HCT116 (cell line): ENCODE data around the gene NNT. TPM values are rescaled to one million over a fixed set of nuclear protein-coding genes. Genes with fewer than 3 reads are reported as not detected.

ENCODE experiments used
- ATAC-seq: fragments of 200-7000 bp; cut with Tn5 transposase; 2 replicates; pipeline ENCODE4 v1.9.1; 2020; ENCODE audit warnings: mild to moderate bottlenecking, moderate library complexity
- BruUV-seq: library from RNA; stranded (reverse); fragments of 400-500 nt; replicated peaks from 2 replicates; lab custom pipeline; 2021; lab: Mats Ljungman, UMichigan
- CTCF ChIA-PET: fragments of 300-600 bp; sonication (Branson Sonifier 250); formaldehyde crosslinking; loops from one replicate; lab custom pipeline; 2021; ENCODE audit warnings: antibody characterized with exemption; lab: Charles Lee
- POLR2A ChIA-PET: fragments of 300-600, 350-600 bp; sonication (Branson Sonifier 250); formaldehyde crosslinking; loops from one replicate; lab custom pipeline; 2021; ENCODE audit warnings: antibody characterized with exemption; lab: Charles Lee
- RAD21 ChIA-PET, 2 experiments: fragments of 300-600 bp; sonication (Branson Sonifier 250); formaldehyde crosslinking; loops; one replicate each; lab custom pipeline; 2023; ENCODE audit warnings: low total read pairs in 2 of 2; ENCODE audit not compliant: uncharacterized antibody in 2 of 2, unreplicated experiment in 2 of 2, low non-redundant PET in 1 of 2; lab: Charles Lee
- DNase-seq: peaks from one replicate; pipeline ENCODE4 v3.0.0-alpha.2; 2010; ENCODE audit warnings: low read depth, low spot score
- H2AFZ ChIP-seq: fragments of 200-600 bp; shearing (Covaris generic), sonication (generic); 2 replicates; pipeline ENCODE4 v1.6.1; 2017; ENCODE audit warnings: low read depth, mixed run types, mixed read lengths, antibody characterized with exemption, low read length; ENCODE audit not compliant: poor library complexity, severe bottlenecking
- H3K27ac ChIP-seq: 2 replicates; pipeline ENCODE4 v1.5.1; 2012; ENCODE audit warnings: low read depth, low read length
- H3K27me3 ChIP-seq: fragments of 200-600 bp; sonication (generic); 2 replicates; pipeline ENCODE4 v1.6.1; 2016; ENCODE audit warnings: mixed run types, low read length, mixed read lengths; ENCODE audit not compliant: insufficient read depth
- H3K36me3 ChIP-seq, 2 experiments: fragments of 200-500 bp in 1 of 2; fragments of 200-600 bp in 1 of 2; sonication (Bioruptor generic) in 1 of 2; sonication (generic) in 1 of 2; 2 replicates each; pipeline versions ENCODE4 v1.5.1 to v1.6.1; 2014 to 2016; ENCODE audit warnings: low read length in 2 of 2, inconsistent platforms in 1 of 2, mixed read lengths in 1 of 2, mixed run types in 1 of 2; ENCODE audit not compliant: insufficient read depth in 2 of 2, control insufficient read depth in 1 of 2
- H3K4me1 ChIP-seq, 2 experiments: fragments of 200-600 bp in 1 of 2; sonication (generic) in 1 of 2; 2 replicates each; pipeline versions ENCODE4 v1.5.1 to v1.6.1; 2012 to 2017; ENCODE audit warnings: low read length in 2 of 2, inconsistent platforms in 1 of 2, mild to moderate bottlenecking in 1 of 2, mixed read lengths in 1 of 2, mixed run types in 1 of 2, moderate library complexity in 1 of 2; ENCODE audit not compliant: insufficient read depth in 2 of 2, control insufficient read depth in 1 of 2
- H3K4me2 ChIP-seq: fragments of 200-600 bp; sonication (generic); 2 replicates; pipeline ENCODE4 v1.6.1; 2017; ENCODE audit warnings: mixed run types, low read length, mixed read lengths
- H3K4me3 ChIP-seq, 2 experiments: fragments of 200-600 bp in 1 of 2; sonication (generic) in 1 of 2; replicated peaks in 1 of 2; 2 replicates each; pipeline ENCODE4 v1.5.1; 2011 to 2016; ENCODE audit warnings: low read length in 2 of 2, control low read depth in 1 of 2, low read depth in 1 of 2, mild to moderate bottlenecking in 1 of 2, mixed read lengths in 1 of 2, mixed run types in 1 of 2
- H3K79me2 ChIP-seq: fragments of 200-600 bp; sonication (generic); 2 replicates; pipeline ENCODE4 v1.6.1; 2017; ENCODE audit warnings: mild to moderate bottlenecking, mixed run types, low read length, moderate library complexity, mixed read lengths; ENCODE audit not compliant: insufficient read depth
- H3K9ac ChIP-seq: fragments of 200-600 bp; sonication (generic); 2 replicates; pipeline ENCODE4 v1.6.1; 2016; ENCODE audit warnings: low read length, mixed read lengths
- H3K9me2 ChIP-seq: fragments of 200-600 bp; sonication (generic), shearing (Covaris generic); 2 replicates; pipeline ENCODE4 v1.6.1; 2017; ENCODE audit warnings: mixed run types, mild to moderate bottlenecking, moderate library complexity; ENCODE audit not compliant: insufficient read depth
- H3K9me3 ChIP-seq, 2 experiments: fragments of 200-500 bp in 1 of 2; fragments of 200-600 bp in 1 of 2; sonication (Bioruptor generic) in 1 of 2; sonication (generic) in 1 of 2; 2 replicates each; pipeline ENCODE4 v1.6.1; 2014 to 2017; ENCODE audit warnings: low read length in 2 of 2, mixed read lengths in 2 of 2, inconsistent platforms in 1 of 2, low read depth in 1 of 2, mild to moderate bottlenecking in 1 of 2, mixed run types in 1 of 2, moderate library complexity in 1 of 2; ENCODE audit not compliant: control insufficient read depth in 1 of 2, insufficient read depth in 1 of 2
- H4K20me1 ChIP-seq: fragments of 200-600 bp; sonication (generic), shearing (Covaris generic); 2 replicates; pipeline ENCODE4 v1.6.1; 2017; ENCODE audit warnings: mixed run types, mild to moderate bottlenecking, moderate library complexity; ENCODE audit not compliant: insufficient read depth
- CBX3 ChIP-seq: IDR thresholded peaks from 2 replicates; pipeline ENCODE4 v1.6.1; 2012; ENCODE audit warnings: low read depth
- CEBPB ChIP-seq: IDR thresholded peaks from 2 replicates; pipeline ENCODE4 v1.6.1; 2012; ENCODE audit warnings: low read depth
- EGR1 ChIP-seq: IDR thresholded peaks from 2 replicates; pipeline ENCODE4 v1.6.1; 2012; ENCODE audit warnings: low read depth
- EZH2 ChIP-seq: fragments of 200-600 bp; sonication (generic); IDR thresholded peaks from 2 replicates; pipeline ENCODE4 v1.6.1; 2017; ENCODE audit warnings: antibody characterized with exemption, mixed run types
- SIN3A ChIP-seq: IDR thresholded peaks from 2 replicates; pipeline ENCODE4 v1.6.1; 2012; ENCODE audit warnings: low read depth
- SP1 ChIP-seq: IDR thresholded peaks from 2 replicates; pipeline ENCODE4 v1.6.1; 2012; ENCODE audit warnings: low read depth
- TCF7L2 ChIP-seq: IDR thresholded peaks from 2 replicates; pipeline ENCODE4 v1.7.0; 2011; ENCODE audit warnings: borderline replicate concordance, inconsistent platforms; ENCODE audit not compliant: insufficient read depth, insufficient read length; ENCODE audit errors: extremely low read depth
- YY1 ChIP-seq: IDR thresholded peaks from 2 replicates; pipeline ENCODE4 v1.6.1; 2011; ENCODE audit warnings: low read length, low read depth, moderate library complexity, mild to moderate bottlenecking; ENCODE audit not compliant: insufficient replicate concordance; ENCODE audit errors: extremely low read depth
- ZNF274 ChIP-seq: fragments of 200-500 bp; sonication (Bioruptor generic); IDR thresholded peaks from 2 replicates; pipeline ENCODE4 v1.6.1; 2014; ENCODE audit warnings: mild to moderate bottlenecking, low read depth, low read length, inconsistent platforms
- intact Hi-C: fragments of 100-400 bp; cut with micrococcal nuclease; formaldehyde crosslinking; loops from 2 replicates; pipeline ENCODE4 v1.10.0; 2022
- total RNA-seq: library from RNA; stranded (reverse); gene quantifications from one replicate; pipeline ENCODE4 v1.2.1, GENCODE V29; 2021; ENCODE audit not compliant: unreplicated experiment
- TF ChIP-seq, protein P1 (sequence below): IDR thresholded peaks from 2 replicates; pipeline ENCODE4 v1.6.1; 2012; ENCODE audit warnings: low read depth
- TF ChIP-seq, protein P2 (sequence below), 3 experiments: fragments of 200-600 bp in 1 of 3; sonication (generic) in 1 of 3; IDR thresholded peaks in 2 of 3; conservative IDR thresholded peaks in 1 of 3; 2 replicates each; pipeline ENCODE4 v1.5.1; 2012 to 2017; ENCODE audit warnings: low read depth in 2 of 3, low read length in 2 of 3, antibody characterized with exemption in 1 of 3, borderline replicate concordance in 1 of 3, control low read depth in 1 of 3, mild to moderate bottlenecking in 1 of 3, mixed read lengths in 1 of 3, mixed run types in 1 of 3, moderate library complexity in 1 of 3; ENCODE audit not compliant: insufficient read depth in 1 of 3
- TF ChIP-seq, protein P3 (sequence below): IDR thresholded peaks from 2 replicates; pipeline ENCODE4 v1.6.1; 2012
- TF ChIP-seq, protein P4 (sequence below): IDR thresholded peaks from 2 replicates; pipeline ENCODE4 v1.6.1; 2011; ENCODE audit warnings: mild to moderate bottlenecking, low read length, moderate library complexity; ENCODE audit not compliant: insufficient replicate concordance; ENCODE audit errors: extremely low read depth

The NNT gene
- total RNA-seq, 1 experiment from 2014 or later, result 0.32 TPM

DNA sequence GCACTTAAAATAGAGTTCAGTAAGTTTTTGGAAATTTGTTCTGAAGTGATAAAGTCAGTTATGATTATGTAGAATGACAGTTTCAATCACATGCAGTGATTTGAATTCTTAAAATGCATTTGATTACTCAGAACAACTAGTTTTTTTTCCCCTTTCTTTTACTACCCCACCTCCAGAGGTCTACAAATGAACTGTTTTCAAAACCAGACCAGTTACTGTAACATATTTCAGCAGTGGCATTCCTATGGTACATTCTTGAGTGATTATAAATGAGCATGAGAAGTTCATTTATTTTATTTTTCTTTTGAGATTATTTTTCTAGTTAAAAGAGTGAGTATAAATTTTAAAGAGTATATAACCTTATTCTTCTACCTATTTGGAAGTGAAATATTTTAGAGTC, 71.6 kb downstream of the NNT start:
- Histone ChIP-seq H3K27me3 (no peaks in the 10 kb centered on the region), H3K27ac (no peak overlapping the region), H3K79me2 (no peaks in the 10 kb centered on the region), H3K36me3 (no peaks in the 10 kb centered on the region), H2AFZ (no peak overlapping the region), H4K20me1 (no peaks in the 10 kb centered on the region), H3K9me3 (no peaks in the 10 kb centered on the region), H3K4me1 (no peaks in the 10 kb centered on the region), H3K4me3 (no peak overlapping the region), H3K9me2 (no peaks in the 10 kb centered on the region), H3K4me2 (no peak overlapping the region), H3K9ac (no peak overlapping the region)
- BruUV-seq, result no TSS peak
- CTCF ChIA-PET, result no interaction called here
- ATAC-seq (no peak), DNase-seq (no peak)
- RAD21 ChIA-PET, result no interaction called here
- intact Hi-C loops, result no loop called here
- POLR2A ChIA-PET, result no interaction called here
- TF ChIP-seq, protein P1, sequence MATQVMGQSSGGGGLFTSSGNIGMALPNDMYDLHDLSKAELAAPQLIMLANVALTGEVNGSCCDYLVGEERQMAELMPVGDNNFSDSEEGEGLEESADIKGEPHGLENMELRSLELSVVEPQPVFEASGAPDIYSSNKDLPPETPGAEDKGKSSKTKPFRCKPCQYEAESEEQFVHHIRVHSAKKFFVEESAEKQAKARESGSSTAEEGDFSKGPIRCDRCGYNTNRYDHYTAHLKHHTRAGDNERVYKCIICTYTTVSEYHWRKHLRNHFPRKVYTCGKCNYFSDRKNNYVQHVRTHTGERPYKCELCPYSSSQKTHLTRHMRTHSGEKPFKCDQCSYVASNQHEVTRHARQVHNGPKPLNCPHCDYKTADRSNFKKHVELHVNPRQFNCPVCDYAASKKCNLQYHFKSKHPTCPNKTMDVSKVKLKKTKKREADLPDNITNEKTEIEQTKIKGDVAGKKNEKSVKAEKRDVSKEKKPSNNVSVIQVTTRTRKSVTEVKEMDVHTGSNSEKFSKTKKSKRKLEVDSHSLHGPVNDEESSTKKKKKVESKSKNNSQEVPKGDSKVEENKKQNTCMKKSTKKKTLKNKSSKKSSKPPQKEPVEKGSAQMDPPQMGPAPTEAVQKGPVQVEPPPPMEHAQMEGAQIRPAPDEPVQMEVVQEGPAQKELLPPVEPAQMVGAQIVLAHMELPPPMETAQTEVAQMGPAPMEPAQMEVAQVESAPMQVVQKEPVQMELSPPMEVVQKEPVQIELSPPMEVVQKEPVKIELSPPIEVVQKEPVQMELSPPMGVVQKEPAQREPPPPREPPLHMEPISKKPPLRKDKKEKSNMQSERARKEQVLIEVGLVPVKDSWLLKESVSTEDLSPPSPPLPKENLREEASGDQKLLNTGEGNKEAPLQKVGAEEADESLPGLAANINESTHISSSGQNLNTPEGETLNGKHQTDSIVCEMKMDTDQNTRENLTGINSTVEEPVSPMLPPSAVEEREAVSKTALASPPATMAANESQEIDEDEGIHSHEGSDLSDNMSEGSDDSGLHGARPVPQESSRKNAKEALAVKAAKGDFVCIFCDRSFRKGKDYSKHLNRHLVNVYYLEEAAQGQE, result no peak
- TF ChIP-seq SP1 (no peak), CEBPB (no peak), SIN3A (no peak), CBX3 (no peak), YY1 (no peak), ZNF274 (no peak), TCF7L2 (no peak), EZH2 (no peak), EGR1 (no peak)
- TF ChIP-seq, protein P2, sequence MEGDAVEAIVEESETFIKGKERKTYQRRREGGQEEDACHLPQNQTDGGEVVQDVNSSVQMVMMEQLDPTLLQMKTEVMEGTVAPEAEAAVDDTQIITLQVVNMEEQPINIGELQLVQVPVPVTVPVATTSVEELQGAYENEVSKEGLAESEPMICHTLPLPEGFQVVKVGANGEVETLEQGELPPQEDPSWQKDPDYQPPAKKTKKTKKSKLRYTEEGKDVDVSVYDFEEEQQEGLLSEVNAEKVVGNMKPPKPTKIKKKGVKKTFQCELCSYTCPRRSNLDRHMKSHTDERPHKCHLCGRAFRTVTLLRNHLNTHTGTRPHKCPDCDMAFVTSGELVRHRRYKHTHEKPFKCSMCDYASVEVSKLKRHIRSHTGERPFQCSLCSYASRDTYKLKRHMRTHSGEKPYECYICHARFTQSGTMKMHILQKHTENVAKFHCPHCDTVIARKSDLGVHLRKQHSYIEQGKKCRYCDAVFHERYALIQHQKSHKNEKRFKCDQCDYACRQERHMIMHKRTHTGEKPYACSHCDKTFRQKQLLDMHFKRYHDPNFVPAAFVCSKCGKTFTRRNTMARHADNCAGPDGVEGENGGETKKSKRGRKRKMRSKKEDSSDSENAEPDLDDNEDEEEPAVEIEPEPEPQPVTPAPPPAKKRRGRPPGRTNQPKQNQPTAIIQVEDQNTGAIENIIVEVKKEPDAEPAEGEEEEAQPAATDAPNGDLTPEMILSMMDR (IDR thresholded peaks at IDR 0.05 in 2 of 3, conservative IDR thresholded peaks at IDR 0.05 in 1 of 3; ENCODE audit: borderline replicate concordance in 1 of 3, insufficient read depth in 1 of 3, low read depth in 2 of 3, low read length in 2 of 3), result no peak
- TF ChIP-seq, protein P3, sequence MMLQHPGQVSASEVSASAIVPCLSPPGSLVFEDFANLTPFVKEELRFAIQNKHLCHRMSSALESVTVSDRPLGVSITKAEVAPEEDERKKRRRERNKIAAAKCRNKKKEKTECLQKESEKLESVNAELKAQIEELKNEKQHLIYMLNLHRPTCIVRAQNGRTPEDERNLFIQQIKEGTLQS, result no peak
- TF ChIP-seq, protein P4, sequence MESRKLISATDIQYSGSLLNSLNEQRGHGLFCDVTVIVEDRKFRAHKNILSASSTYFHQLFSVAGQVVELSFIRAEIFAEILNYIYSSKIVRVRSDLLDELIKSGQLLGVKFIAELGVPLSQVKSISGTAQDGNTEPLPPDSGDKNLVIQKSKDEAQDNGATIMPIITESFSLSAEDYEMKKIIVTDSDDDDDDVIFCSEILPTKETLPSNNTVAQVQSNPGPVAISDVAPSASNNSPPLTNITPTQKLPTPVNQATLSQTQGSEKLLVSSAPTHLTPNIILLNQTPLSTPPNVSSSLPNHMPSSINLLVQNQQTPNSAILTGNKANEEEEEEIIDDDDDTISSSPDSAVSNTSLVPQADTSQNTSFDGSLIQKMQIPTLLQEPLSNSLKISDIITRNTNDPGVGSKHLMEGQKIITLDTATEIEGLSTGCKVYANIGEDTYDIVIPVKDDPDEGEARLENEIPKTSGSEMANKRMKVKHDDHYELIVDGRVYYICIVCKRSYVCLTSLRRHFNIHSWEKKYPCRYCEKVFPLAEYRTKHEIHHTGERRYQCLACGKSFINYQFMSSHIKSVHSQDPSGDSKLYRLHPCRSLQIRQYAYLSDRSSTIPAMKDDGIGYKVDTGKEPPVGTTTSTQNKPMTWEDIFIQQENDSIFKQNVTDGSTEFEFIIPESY, result no peak
